HTR-8/SVneo (cell line): ENCODE measurements around the gene ITGAV.

Source experiments
- DNase-seq: peaks from one replicate; pipeline ENCODE4 v3.0.0; 2011; ENCODE audit warnings: low spot score, mixed read lengths; ENCODE audit not compliant: insufficient read length
- FAIRE-seq: peaks from 2 replicates; lab custom pipeline; 2011; peaks lifted over from hg19 to GRCh38; lab: Jason Lieb, UNC

The ITGAV gene

DNA sequence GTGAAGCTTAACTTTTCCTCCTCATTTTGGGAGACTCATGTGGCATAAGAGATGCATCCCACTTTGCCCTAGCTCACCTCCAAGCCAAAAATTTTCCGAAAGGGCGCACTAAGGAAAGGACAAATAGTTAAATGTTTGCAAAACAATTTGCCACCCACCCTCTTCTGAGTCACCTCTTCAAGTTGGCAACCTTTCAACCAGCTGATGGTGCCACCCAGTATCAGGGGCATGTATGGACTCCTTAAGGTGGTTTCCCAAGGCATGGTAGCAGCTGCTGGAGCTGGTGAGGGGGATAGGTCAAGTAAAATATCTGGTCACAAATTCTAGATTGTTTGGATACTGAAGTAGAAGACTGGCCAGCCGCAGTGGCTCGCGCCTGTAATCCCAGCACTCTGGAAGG, 17.2 kb upstream of the ITGAV start:
- DNase-seq (no peak), FAIRE-seq (no peak)

GRCh38 chr2:186573531-186573930, 16.3 kb upstream of the ITGAV start:
- no peak for DNase-seq
- no peak for FAIRE-seq

- FAIRE-seq = no peak
- peak; percentile 86 for DNase-seq
These were observed 14.6 kb upstream of the ITGAV start for GRCh38 chr2:186575302-186575701.

DNA sequence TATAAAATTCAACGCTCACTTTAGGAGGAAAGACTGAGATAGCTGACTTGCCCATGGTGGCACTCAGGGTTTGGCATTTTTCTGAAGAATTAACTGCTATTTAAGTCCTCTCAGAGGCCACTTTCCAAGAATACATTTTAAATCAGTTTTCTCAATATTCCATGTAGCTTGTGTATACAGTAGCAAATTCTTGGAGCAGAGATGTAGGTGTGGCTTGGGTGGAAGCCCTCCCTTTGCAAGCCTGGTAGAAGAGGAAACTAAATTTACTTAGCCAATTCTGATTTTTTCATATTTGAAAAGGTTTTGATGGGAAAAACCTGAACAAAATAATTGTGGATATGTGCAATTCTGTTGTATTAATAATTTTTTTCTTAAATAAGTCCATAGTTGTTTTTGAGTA, 14.0 kb upstream of the ITGAV start:
- no peak for FAIRE-seq
- no peak for DNase-seq

GRCh38 chr2:186576614-186577013, 13.2 kb upstream of the ITGAV start:
- FAIRE-seq = no peak
- no peak for DNase-seq

DNA sequence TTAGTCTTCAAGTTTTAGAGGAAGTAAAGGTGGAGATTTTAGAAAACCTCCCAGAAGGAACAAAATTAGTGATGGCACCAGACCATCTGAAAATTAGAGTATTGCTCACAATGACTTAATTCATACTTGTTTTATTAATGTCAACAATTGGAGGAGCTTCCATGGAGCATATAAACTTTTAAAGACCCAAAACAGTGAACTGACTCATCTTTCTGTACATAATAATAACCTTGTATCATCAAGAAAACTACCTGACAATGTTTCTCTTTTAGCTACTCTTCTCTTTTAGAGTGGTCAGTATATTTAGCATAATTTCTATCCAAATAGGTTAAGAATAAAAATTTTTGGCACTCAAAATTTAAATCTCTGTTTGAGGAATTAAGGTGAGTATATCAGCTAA, 7.2 kb upstream of the ITGAV start:
- FAIRE-seq (no peak), DNase-seq (no peak)

DNA sequence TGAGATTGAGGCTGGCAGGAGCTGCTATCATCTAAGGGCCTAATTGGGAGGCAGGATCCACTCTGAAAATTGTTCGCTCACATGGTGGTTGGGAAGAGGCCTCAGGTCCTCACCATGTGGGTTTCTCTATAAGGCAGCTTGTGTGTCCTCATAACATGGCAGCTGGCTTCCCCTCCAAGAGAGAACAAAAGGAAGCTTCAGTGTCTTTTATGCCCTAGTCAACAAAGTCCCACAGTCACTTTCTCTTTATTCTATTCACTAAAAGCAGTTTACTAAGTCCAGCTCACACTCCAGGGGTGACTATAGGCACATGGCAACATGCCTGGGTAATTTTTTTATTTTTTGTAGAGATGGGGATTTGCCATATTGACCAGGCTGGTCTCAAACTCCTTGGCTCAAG, 5.8 kb upstream of the ITGAV start:
- FAIRE-seq (no peak), DNase-seq (no peak)

- no peak for DNase-seq
- no peak for FAIRE-seq
These were observed 1.4 kb upstream of the ITGAV start for GRCh38 chr2:186588421-186588820.

- DNase-seq = no peak
- no peak for FAIRE-seq
These were observed 780 bp upstream of the ITGAV start for GRCh38 chr2:186588940-186589611.

DNA sequence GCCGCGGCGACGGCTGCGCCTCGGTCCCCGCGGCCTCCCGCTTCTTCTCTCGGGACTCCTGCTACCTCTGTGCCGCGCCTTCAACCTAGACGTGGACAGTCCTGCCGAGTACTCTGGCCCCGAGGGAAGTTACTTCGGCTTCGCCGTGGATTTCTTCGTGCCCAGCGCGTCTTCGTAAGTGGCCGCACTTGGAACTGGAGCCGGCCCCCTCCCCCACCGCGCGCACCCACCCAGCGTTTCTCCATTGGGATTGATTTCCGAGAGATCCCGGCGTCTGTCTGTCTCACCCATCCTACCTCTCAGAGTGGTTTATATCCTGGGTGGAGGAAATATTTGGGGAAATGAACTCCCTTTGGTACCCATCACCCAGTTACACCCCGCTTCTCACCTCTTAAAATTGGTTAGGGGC, 498 bp downstream of the ITGAV start:
- no peak for FAIRE-seq
- DNase-seq = no peak

DNA sequence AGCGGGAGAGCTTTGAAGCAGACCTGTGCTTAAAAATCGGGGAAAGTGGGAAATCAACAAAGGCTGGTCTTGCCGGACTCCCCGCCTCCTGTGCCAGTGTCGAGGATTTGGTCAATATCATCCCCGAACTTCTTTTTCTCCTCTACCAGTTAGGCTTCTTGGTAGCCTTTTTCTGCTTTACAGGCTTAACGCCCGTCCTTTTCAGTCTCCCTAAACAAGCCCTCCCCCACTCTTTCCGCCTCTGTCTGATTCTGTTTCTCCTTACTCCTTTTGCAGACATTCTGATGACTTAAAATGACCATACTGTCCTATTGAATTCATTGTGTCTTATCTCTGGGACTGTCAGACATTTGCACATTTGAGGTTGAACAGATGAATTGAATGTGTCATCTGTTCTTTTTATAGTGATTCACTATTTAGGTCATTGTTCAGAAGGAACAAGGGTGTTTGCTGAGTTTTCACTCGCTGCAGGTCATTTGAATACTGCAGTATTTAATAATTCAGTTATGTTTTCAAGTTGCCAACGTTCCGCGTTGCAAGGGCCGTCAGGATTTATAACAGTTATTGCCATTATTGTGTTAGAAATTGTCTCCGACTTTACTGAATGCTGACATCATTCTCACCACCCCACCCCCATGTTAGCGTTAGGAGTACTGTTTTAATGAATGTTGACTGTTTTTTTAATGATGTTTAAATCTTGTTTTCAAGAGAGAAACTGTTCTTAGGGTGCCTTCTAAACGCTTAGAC, 1.1 kb downstream of the ITGAV start:
- FAIRE-seq = no peak

DNA sequence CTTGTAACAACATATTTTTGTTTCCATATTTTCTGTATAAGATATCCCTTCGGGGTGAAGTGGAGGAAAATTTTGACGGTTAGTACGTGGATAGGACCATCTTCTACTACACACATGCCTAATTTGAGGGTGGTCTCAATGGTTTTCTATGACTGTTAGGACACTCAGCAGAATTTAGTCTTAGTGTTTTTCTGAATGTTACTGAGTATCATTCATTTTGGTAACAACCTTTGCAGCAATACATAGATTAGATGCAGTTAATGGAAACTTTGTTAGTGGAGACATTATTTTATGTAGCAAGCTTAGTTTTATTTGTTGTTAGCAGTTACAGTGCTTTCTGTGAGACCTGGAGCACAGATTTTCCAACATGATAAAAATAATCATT, 1.6 kb downstream of the ITGAV start:
- DNase-seq (no peak), FAIRE-seq (no peak)

More for the DNA sequence above, 1.1 kb downstream of the ITGAV start:
- peak; percentile 31 for DNase-seq

- FAIRE-seq = no peak
These were observed 2.5 kb downstream of the ITGAV start for GRCh38 chr2:186592137-186592875.

DNA sequence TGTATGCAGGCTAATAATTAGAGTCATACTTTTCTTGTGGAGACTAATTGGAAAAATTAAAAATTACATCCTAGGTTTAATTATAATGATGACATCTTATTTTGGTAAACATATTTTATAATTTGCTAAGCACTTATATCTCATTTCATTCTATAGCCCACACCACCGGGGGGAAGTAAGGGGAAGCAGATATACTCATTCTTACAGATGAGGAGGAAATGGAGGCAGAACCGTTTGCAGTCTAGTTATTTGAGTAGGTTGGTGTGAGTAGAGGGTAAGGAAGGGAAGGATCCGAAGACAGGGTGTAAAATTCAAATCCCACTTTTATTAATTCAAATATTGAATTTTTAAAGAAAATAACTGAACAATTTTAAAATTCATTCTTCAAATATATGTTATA, 3.7 kb downstream of the ITGAV start:
- DNase-seq = no peak
- no peak for FAIRE-seq

More at GRCh38 chr2:186592137-186592875, 2.5 kb downstream of the ITGAV start:
- DNase-seq = no peak

- FAIRE-seq (no peak), DNase-seq (no peak)
These were observed 4.3 kb downstream of the ITGAV start for GRCh38 chr2:186594001-186594722.

DNA sequence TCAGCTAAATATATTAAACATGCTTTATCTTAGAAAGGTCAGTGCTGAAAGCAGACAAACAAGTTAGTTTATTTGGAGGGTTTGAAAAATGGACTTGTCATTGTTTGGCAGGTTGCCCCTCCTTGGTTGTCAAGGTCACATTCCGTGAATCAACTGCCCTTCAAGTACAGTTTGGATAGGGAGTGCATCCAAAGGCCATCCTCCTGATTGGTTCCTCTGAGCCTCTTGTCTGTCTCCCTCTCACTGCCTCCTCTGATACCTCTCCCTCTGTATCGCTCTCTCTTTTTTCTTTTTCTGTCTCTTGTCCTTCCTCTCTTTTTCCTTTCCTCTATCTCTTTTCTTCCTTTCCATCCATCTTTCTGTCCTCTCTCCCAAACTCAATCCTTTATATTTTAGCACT, 5.4 kb downstream of the ITGAV start:
- no peak for DNase-seq
- FAIRE-seq = peak; percentile 44

GRCh38 chr2:186599186-186599778, 9.4 kb downstream of the ITGAV start:
- DNase-seq (no peak), FAIRE-seq (no peak)

- no peak for FAIRE-seq
- DNase-seq = no peak
These were observed 13.4 kb downstream of the ITGAV start for GRCh38 chr2:186603286-186603685.

DNA sequence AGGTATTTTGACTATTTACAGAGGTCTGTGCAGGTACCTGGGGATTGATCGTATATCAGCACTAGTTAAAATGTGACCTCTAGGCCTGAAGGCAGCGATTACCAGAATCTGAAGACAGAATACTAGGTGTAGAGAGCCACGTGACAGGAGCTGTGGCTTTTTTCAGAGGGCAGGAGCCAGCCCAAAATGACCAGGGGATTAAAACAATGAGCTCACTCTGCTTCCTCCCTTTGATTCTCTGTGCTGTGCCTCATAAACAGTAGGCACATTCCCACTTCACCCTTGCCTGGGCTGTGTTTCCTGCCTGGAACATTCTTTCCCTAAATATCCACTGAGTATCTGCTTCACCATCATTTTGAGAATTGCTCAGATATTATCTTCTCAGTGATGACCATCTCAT, 15.2 kb downstream of the ITGAV start:
- no peak for DNase-seq

DNA sequence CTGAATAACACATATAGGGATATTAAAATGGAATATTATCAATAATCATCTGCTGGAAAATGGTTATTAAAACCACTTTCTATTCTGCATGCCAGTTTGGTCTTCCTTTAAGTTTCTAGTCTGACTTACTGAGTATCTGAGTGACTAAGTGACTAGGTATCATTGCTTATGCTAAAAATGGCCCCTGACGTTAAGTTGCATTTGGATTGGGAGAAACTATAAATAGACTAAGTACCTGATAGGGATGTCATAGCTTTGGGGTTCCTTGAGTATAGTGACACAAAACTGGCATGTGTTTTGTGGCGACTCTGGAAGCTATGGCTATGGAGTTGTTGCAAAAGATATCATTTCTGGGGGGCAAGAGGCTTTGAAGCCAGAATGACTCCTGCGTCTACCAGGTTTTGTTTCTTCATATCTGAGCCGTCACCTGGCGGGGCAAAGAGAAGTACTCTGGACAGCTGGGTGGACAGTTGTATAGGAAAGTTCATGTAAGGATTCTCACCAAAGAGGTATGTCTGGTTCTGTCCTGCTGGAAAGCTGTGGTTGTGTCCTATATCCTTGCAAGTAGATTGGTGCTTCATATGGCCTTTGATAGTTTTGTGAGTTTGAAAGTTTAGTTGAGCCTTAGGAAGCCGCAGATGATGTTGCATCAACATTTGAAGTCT, 17.9 kb downstream of the ITGAV start:
- FAIRE-seq (no peak), DNase-seq (no peak)

More for the DNA sequence above, 15.2 kb downstream of the ITGAV start:
- no peak for FAIRE-seq
